T-helper 1 cell treated with Interleukin-12 subunit alpha and Interleukin-12 subunit beta and Interleukin-4 antibody, amounts not matched to agents 30 μg/mL and 1 μg/mL, for 36 hours (primary cell): ENCODE results near the gene OSBPL10.

ENCODE experiments used
- H3K27ac Mint-ChIP-seq: one replicate; pipeline ENCODE4 v1.8.0; 2021; ENCODE audit warnings: mild to moderate bottlenecking, mixed read lengths
- H3K27me3 Mint-ChIP-seq: one replicate; pipeline ENCODE4 v1.8.0; 2021; ENCODE audit warnings: low read depth, mixed read lengths
- H3K36me3 Mint-ChIP-seq: one replicate; pipeline ENCODE4 v1.8.0; 2021; ENCODE audit warnings: low read depth, mixed read lengths
- H3K4me1 Mint-ChIP-seq: one replicate; pipeline ENCODE4 v1.8.0; 2021; ENCODE audit warnings: low read depth, mixed read lengths
- H3K4me3 Mint-ChIP-seq: one replicate; pipeline ENCODE4 v1.8.0; 2021; ENCODE audit warnings: mild to moderate bottlenecking, moderate library complexity, mixed read lengths
- H3K9me3 Mint-ChIP-seq: one replicate; pipeline ENCODE4 v1.8.0; 2021; ENCODE audit warnings: mixed read lengths

Gene OSBPL10

GRCh38 chr3:31661286-31661685, 319.8 kb downstream of the OSBPL10 start:
- Mint-ChIP-seq H3K27me3 (no peaks in the 10 kb centered on the region), H3K36me3 (peaks cover 15% of the 10 kb centered on the region)

GRCh38 chr3:31659246-31659645, 321.8 kb downstream of the OSBPL10 start:
- peaks cover 23% of the 10 kb centered on the region for H3K36me3 Mint-ChIP-seq
- peaks cover 42% of the 10 kb centered on the region for H3K9me3 Mint-ChIP-seq
- no peaks in the 10 kb centered on the region for H3K27me3 Mint-ChIP-seq
- H3K4me1 Mint-ChIP-seq, result no peaks in the 10 kb centered on the region
- H3K4me3 Mint-ChIP-seq, result no peak overlapping the region
- H3K27ac Mint-ChIP-seq, result no peak overlapping the region

More at GRCh38 chr3:31661286-31661685, 319.8 kb downstream of the OSBPL10 start:
- Mint-ChIP-seq H3K4me3 (no peak overlapping the region), H3K27ac (no peak overlapping the region), H3K4me1 (no peaks in the 10 kb centered on the region), H3K9me3 (peaks cover 24% of the 10 kb centered on the region)

GRCh38 chr3:31654998-31655397, 326.1 kb downstream of the OSBPL10 start:
- H3K27me3 Mint-ChIP-seq, result no peaks in the 10 kb centered on the region
- no peaks in the 10 kb centered on the region for H3K4me1 Mint-ChIP-seq
- no peak overlapping the region for H3K27ac Mint-ChIP-seq
- H3K9me3 Mint-ChIP-seq, result peaks cover 82% of the 10 kb centered on the region
- peaks cover 51% of the 10 kb centered on the region for H3K36me3 Mint-ChIP-seq
- no peak overlapping the region for H3K4me3 Mint-ChIP-seq

- Mint-ChIP-seq H3K27me3 (no peaks in the 10 kb centered on the region), H3K27ac (no peak overlapping the region), H3K36me3 (peaks cover 66% of the 10 kb centered on the region), H3K9me3 (peaks cover 94% of the 10 kb centered on the region), H3K4me3 (no peak overlapping the region), H3K4me1 (no peaks in the 10 kb centered on the region)
Measured at GRCh38 chr3:31653464-31653863, 327.6 kb downstream of the OSBPL10 start.

- H3K4me3 Mint-ChIP-seq, result no peak overlapping the region
- no peaks in the 10 kb centered on the region for H3K4me1 Mint-ChIP-seq
- no peaks in the 10 kb centered on the region for H3K27me3 Mint-ChIP-seq
- no peak overlapping the region for H3K27ac Mint-ChIP-seq
- peaks cover 89% of the 10 kb centered on the region for H3K9me3 Mint-ChIP-seq
- peaks cover 71% of the 10 kb centered on the region for H3K36me3 Mint-ChIP-seq
Measured at GRCh38 chr3:31652296-31652695, 328.8 kb downstream of the OSBPL10 start.

- no peaks in the 10 kb centered on the region for H3K27me3 Mint-ChIP-seq
- H3K4me1 Mint-ChIP-seq, result no peaks in the 10 kb centered on the region
- peaks cover 73% of the 10 kb centered on the region for H3K9me3 Mint-ChIP-seq
- no peak overlapping the region for H3K4me3 Mint-ChIP-seq
- no peak overlapping the region for H3K27ac Mint-ChIP-seq
- H3K36me3 Mint-ChIP-seq, result peaks cover 71% of the 10 kb centered on the region
Measured at GRCh38 chr3:31648286-31648968, 332.6 kb downstream of the OSBPL10 start.

- H3K27ac Mint-ChIP-seq, result no peak overlapping the region
- H3K9me3 Mint-ChIP-seq, result peaks cover 44% of the 10 kb centered on the region
- no peaks in the 10 kb centered on the region for H3K27me3 Mint-ChIP-seq
- H3K4me3 Mint-ChIP-seq, result no peak overlapping the region
- H3K4me1 Mint-ChIP-seq, result no peaks in the 10 kb centered on the region
- H3K36me3 Mint-ChIP-seq, result peaks cover 56% of the 10 kb centered on the region
Measured at GRCh38 chr3:31645256-31645655, 335.8 kb downstream of the OSBPL10 start.

- no peaks in the 10 kb centered on the region for H3K27me3 Mint-ChIP-seq
- H3K27ac Mint-ChIP-seq, result no peak overlapping the region
- H3K4me1 Mint-ChIP-seq, result peaks cover 28% of the 10 kb centered on the region
- no peaks in the 10 kb centered on the region for H3K9me3 Mint-ChIP-seq
- H3K36me3 Mint-ChIP-seq, result peaks cover 37% of the 10 kb centered on the region
- no peak overlapping the region for H3K4me3 Mint-ChIP-seq
Measured at GRCh38 chr3:31639828-31640227, 341.2 kb downstream of the OSBPL10 start.

- H3K36me3 Mint-ChIP-seq, result peaks cover 46% of the 10 kb centered on the region
- H3K27me3 Mint-ChIP-seq, result no peaks in the 10 kb centered on the region
- peak overlapping the region; percentile 61 for H3K4me3 Mint-ChIP-seq
- H3K4me1 Mint-ChIP-seq, result peaks cover 38% of the 10 kb centered on the region
- no peaks in the 10 kb centered on the region for H3K9me3 Mint-ChIP-seq
- H3K27ac Mint-ChIP-seq, result peak overlapping the region; percentile 74
Measured at GRCh38 chr3:31636694-31637442, 344.2 kb downstream of the OSBPL10 start.

- Mint-ChIP-seq H3K4me3 (peak overlapping the region; percentile 49), H3K9me3 (no peaks in the 10 kb centered on the region), H3K36me3 (peaks cover 44% of the 10 kb centered on the region), H3K27me3 (no peaks in the 10 kb centered on the region), H3K27ac (peak overlapping the region; percentile 78), H3K4me1 (peaks cover 38% of the 10 kb centered on the region)
Measured at GRCh38 chr3:31636049-31636448, 345.0 kb downstream of the OSBPL10 start.

- Mint-ChIP-seq H3K36me3 (peaks cover 49% of the 10 kb centered on the region), H3K9me3 (no peaks in the 10 kb centered on the region), H3K27me3 (no peaks in the 10 kb centered on the region), H3K4me3 (peak overlapping the region; percentile 49), H3K4me1 (peaks cover 38% of the 10 kb centered on the region), H3K27ac (peak overlapping the region; percentile 78)
Measured at GRCh38 chr3:31635545-31635944, 345.5 kb downstream of the OSBPL10 start.

- H3K27me3 Mint-ChIP-seq, result no peaks in the 10 kb centered on the region
- H3K4me3 Mint-ChIP-seq, result no peak overlapping the region
- peaks cover 38% of the 10 kb centered on the region for H3K4me1 Mint-ChIP-seq
- H3K36me3 Mint-ChIP-seq, result peaks cover 52% of the 10 kb centered on the region
- no peaks in the 10 kb centered on the region for H3K9me3 Mint-ChIP-seq
- H3K27ac Mint-ChIP-seq, result no peak overlapping the region
Measured at GRCh38 chr3:31634476-31634875, 346.6 kb downstream of the OSBPL10 start.

GRCh38 chr3:31629054-31629453, 352.0 kb downstream of the OSBPL10 start:
- Mint-ChIP-seq H3K36me3 (peaks cover 58% of the 10 kb centered on the region), H3K27ac (no peak overlapping the region), H3K4me3 (no peak overlapping the region), H3K4me1 (peaks cover 26% of the 10 kb centered on the region), H3K9me3 (no peaks in the 10 kb centered on the region), H3K27me3 (no peaks in the 10 kb centered on the region)

GRCh38 chr3:31625358-31625757, 355.7 kb downstream of the OSBPL10 start:
- Mint-ChIP-seq H3K27me3 (no peaks in the 10 kb centered on the region), H3K27ac (no peak overlapping the region), H3K36me3 (peaks cover 61% of the 10 kb centered on the region), H3K4me3 (no peak overlapping the region), H3K9me3 (no peaks in the 10 kb centered on the region), H3K4me1 (peaks cover 38% of the 10 kb centered on the region)

- Mint-ChIP-seq H3K27me3 (no peaks in the 10 kb centered on the region), H3K36me3 (peaks cover 53% of the 10 kb centered on the region), H3K4me1 (peaks cover 40% of the 10 kb centered on the region), H3K4me3 (no peak overlapping the region), H3K27ac (no peak overlapping the region), H3K9me3 (no peaks in the 10 kb centered on the region)
Measured at GRCh38 chr3:31624083-31624709, 356.9 kb downstream of the OSBPL10 start.
